Lower leg skin (tissue), 4 donors: ENCODE results near the gene SH3RF1. TPM values are rescaled to one million over a fixed set of nuclear protein-coding genes. Genes with fewer than 3 reads are reported as not detected.
"Not testable (repeated sequence)": the region's sequence is repeated elsewhere in the genome, so short reads cannot be mapped to it uniquely, and the experiment has no call there.

Experiments
- DNase-seq, 2 donors: peaks; one replicate each; pipeline ENCODE4 v3.0.0-alpha.2; 2019; ENCODE audit warnings: low spot score in 2 of 2
- H3K4me3 ChIP-seq: fragments of 200-600 bp; sonication (generic); 2 replicates; pipeline ENCODE4 v1.5.1; 2017; ENCODE audit warnings: mild to moderate bottlenecking, low read depth; ENCODE audit not compliant: poor library complexity, severe bottlenecking
- POLR2A ChIP-seq, 2 donors: fragments of 450-650 bp; IDR thresholded peaks; one replicate each; pipeline ENCODE4 v1.6.1; 2016 to 2017; ENCODE audit warnings: antibody characterized with exemption in 2 of 2, mild to moderate bottlenecking in 1 of 2, moderate library complexity in 1 of 2
- WGBS, 2 donors: methylation state at CpG; one replicate each; pipeline ENCODE4 v1.1.5; 2018; 5-methylcytosine and 5-hydroxymethylcytosine counted together
- intact Hi-C: fragments of 100-400 bp; cut with DNase I; formaldehyde crosslinking; loops from one replicate; pipeline ENCODE4 v1.15.0; 2023; ENCODE audit warnings: low total_unique reads
- total RNA-seq, 4 donors: library from RNA; depleted of rRNA; stranded (reverse); fragments of >200 nt; gene quantifications; one replicate each; pipeline ENCODE4 v1.1.0, GENCODE V29; 2016
- TF ChIP-seq, protein P1 (sequence below), 3 donors: fragments of 450-650 bp; IDR thresholded peaks; one replicate each; pipeline ENCODE4 v1.5.1; 2016; ENCODE audit warnings: antibody characterized with exemption in 3 of 3, mild to moderate bottlenecking in 3 of 3, moderate library complexity in 2 of 3

The SH3RF1 gene
- total RNA-seq, 4 donors from 2014 or later, result 8.5 to 14.2 (median 12.0) TPM

DNA sequence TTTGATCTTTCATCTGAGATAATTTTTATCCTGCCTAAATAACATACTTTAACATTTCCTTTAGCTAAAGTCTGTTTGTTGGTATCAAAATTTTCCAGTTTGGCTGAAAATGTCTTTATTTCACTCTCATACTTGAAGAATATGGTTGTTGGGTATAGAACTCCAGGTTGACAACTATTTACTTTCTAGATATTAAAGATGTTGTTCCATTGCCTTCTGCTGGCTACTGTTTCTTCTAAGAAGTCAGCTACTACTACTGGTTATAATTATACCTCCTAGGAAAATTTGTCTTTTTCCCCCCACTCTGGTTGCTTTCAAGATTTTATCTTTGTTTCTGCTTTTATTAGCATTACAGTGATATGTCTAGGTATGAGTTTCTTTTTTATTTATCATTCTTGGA is 75.7 kb downstream of the SH3RF1 start:
- no peak for DNase-seq
- no peak overlapping the region for H3K4me3 ChIP-seq
- TF ChIP-seq POLR2A (IDR thresholded peaks at IDR 0.05), result no peak
- TF ChIP-seq, protein P1, sequence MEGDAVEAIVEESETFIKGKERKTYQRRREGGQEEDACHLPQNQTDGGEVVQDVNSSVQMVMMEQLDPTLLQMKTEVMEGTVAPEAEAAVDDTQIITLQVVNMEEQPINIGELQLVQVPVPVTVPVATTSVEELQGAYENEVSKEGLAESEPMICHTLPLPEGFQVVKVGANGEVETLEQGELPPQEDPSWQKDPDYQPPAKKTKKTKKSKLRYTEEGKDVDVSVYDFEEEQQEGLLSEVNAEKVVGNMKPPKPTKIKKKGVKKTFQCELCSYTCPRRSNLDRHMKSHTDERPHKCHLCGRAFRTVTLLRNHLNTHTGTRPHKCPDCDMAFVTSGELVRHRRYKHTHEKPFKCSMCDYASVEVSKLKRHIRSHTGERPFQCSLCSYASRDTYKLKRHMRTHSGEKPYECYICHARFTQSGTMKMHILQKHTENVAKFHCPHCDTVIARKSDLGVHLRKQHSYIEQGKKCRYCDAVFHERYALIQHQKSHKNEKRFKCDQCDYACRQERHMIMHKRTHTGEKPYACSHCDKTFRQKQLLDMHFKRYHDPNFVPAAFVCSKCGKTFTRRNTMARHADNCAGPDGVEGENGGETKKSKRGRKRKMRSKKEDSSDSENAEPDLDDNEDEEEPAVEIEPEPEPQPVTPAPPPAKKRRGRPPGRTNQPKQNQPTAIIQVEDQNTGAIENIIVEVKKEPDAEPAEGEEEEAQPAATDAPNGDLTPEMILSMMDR (IDR thresholded peaks at IDR 0.05), result no peak
- intact Hi-C loops, result no loop called here

DNA sequence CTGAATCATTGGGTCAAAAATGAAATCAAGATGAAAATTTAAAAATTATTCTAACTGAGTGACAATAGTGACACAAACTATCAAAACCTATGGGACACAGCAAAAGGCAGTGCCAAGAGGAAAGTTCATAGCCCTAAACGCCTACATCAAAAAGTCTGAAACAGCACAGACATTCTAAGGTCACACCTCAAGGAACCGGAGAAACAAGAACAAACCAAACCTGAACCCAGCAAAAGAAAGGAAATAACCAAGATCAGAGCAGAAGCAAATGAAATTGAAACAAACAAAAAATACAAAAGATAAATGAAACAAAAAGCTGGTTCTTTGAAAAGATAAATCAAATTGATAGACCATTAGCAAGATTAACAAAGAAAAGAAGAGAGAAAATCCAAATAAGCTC is 80.8 kb downstream of the SH3RF1 start:
- WGBS, 2 donors, result 56 to 74% methylated on average over 2 of the region's 2 CpGs
- H3K4me3 ChIP-seq, DNase-seq, intact Hi-C loops: not testable (repeated sequence)

DNA sequence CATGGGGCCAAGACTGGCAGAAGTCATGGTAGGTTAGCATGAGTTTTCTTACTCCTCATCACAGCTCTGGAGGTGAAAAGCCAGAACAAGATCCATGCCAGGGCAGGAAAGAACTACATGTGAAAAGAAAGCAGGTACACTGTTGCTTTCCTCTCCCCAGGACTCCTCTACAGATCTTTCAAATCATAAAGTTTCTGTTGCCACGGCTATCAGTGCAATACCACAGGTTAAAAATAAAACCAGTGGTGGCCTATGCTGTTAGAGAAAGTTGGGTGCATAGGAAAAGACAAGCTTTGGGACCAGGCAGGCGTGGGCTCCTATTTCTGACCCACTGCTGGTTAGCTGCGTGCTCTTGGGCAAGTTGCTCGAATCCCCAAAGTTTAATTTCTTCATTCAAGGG is 81.4 kb downstream of the SH3RF1 start:
- no peak overlapping the region for H3K4me3 ChIP-seq
- no peak for DNase-seq
- 85 to 93% methylated on average over 4 of the region's 4 CpGs for WGBS, 2 donors
- TF ChIP-seq, protein P1 (IDR thresholded peaks at IDR 0.05), result no peak
- no peak for TF ChIP-seq POLR2A (IDR thresholded peaks at IDR 0.05)
- intact Hi-C loops, result no loop called here

DNA sequence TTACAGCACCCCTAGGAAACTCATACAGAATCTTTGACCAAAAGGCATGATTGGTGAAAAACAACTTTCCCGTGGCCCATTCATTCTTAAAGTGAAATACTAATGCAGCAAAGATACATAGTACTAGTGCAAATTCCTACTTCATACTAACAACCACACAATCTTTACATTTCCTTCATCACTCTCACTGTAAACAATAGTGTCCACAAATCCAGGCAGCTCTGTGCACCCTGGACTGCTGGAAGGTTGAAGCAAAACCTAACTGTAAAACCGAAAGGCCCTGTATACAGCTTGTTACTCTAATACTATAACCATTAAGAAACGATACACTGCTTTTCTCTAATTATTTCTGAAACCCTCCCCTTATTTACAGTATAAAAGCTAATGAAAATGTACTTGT is 82.6 kb downstream of the SH3RF1 start:
- TF ChIP-seq, protein P1 (IDR thresholded peaks at IDR 0.05), result no peak
- no peak for TF ChIP-seq POLR2A (IDR thresholded peaks at IDR 0.05)
- intact Hi-C loops, result no loop called here
- 83 to 91% methylated on average over 3 of the region's 3 CpGs for WGBS, 2 donors
- no peak overlapping the region for H3K4me3 ChIP-seq
- DNase-seq, result no peak

DNA sequence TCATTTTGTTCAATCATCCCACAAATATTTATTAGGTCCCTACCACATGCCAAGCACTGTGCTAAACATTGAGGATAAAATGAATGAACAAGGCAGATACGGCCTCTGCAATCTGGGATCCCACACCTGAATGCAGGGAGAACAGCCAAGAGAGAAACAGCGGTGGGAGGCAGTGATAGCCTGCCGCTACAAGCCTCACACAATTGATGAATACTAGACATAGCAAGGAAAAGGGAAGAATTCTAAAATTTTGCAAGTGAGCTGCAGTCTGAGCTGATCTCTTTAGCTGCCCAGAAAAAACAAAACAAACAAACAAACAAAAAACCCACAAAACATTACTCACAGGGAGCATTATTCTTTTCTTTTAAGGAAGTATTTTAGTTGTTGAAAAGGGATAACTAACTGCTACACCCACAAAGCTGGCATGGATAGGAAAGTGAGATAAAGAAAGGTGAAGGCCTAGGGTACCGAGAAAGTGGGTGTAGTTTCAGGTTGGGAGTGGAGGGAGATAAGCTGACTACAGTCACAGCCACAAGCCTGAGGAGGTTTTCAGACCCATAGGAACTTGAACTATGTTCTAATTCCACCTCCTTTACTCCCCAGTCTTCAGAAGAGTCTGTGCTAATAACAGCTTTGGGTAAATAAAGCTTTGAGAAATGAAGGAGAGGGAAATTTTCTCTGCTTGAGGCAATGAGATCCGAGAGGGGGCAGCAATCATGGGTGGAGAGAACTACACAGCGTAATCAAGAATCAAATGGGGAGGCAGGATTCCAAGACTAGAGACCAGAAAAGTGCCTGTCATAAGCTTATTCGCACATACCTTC is 85.4 kb downstream of the SH3RF1 start:
- DNase-seq, result no peak
- no peak overlapping the region for H3K4me3 ChIP-seq
- WGBS, 2 donors, result 60 to 68% methylated on average over 7 of the region's 7 CpGs
- intact Hi-C loops, result no loop called here
- TF ChIP-seq, protein P1 (IDR thresholded peaks at IDR 0.05), result no peak
- no peak for TF ChIP-seq POLR2A (IDR thresholded peaks at IDR 0.05)

DNA sequence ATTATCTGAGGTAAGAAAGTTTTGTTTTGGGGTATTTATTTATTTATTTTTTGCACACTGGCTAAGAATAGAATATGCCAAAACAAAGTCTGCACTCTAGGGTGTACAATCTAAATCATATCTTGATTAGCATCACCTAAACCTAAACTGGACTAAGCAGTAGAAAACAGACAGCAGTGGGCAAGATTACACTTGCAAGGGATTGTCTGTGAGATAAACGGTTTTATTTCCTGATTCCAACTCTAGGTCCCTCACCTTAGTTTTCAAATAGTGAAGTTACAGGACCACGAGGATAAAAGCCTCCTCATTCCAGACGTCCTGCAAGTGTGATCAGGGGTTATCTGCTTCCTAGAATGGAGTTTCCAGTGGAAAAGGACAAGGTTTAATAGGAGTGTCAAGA is 86.1 kb downstream of the SH3RF1 start:
- no peak for DNase-seq
- no peak overlapping the region for H3K4me3 ChIP-seq
- no peak for TF ChIP-seq POLR2A (IDR thresholded peaks at IDR 0.05)
- TF ChIP-seq, protein P1 (IDR thresholded peaks at IDR 0.05), result no peak
- WGBS, 2 donors, result 38 to 42% methylated on average over 3 of the region's 3 CpGs
- intact Hi-C loops, result no loop called here
